ENCODE measurements around the gene NFKBIE.
A peak's percentile ranks its signal among the peaks of the same experiment; 100 is the strongest.

NFKBIE gene

DNA sequence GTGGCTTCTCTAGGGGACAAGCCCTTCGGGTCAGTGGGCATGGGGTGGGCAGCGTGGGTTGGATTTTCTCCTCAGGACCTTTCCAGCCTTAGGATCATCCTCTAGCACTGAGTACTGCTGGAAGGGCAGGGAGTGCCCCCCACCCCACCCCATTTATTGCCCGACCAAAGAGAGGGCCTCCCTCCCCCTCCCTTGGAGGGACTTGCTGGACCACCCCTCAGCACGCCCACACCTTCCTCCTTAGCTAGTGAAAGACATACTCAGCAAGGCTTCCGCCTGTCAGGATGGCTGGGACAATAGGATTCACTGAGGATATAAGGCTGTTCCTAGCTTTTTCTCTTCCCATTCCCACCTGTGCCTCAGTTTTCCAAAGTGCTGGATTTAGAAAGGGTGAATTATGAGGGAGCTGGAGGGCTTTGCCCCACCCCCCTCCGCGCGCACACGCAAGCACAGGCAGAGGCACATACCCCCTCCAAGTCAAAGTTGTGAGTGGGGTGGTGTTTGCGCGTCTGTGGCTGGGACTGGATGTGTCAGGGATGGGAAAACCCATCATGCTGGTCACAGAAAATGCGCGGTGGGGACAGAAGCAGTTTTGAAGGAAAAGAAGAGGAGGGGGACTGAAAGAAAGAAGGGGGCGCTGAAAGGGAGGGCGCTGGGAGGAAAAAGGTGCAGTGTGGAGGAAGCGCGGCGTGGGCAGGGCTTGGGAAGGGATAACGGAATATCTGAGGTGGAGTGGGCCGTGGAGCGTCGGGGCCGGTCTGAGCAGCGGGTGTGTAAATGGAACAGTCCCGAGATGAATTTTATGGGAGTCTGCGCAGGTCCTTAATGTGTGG, 42.6 kb downstream of the NFKBIE start:
- TF ChIP-seq, protein P1, sequence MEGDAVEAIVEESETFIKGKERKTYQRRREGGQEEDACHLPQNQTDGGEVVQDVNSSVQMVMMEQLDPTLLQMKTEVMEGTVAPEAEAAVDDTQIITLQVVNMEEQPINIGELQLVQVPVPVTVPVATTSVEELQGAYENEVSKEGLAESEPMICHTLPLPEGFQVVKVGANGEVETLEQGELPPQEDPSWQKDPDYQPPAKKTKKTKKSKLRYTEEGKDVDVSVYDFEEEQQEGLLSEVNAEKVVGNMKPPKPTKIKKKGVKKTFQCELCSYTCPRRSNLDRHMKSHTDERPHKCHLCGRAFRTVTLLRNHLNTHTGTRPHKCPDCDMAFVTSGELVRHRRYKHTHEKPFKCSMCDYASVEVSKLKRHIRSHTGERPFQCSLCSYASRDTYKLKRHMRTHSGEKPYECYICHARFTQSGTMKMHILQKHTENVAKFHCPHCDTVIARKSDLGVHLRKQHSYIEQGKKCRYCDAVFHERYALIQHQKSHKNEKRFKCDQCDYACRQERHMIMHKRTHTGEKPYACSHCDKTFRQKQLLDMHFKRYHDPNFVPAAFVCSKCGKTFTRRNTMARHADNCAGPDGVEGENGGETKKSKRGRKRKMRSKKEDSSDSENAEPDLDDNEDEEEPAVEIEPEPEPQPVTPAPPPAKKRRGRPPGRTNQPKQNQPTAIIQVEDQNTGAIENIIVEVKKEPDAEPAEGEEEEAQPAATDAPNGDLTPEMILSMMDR (IDR thresholded peaks at IDR 0.05; ENCODE audit: borderline replicate concordance, insufficient read depth, low read depth, low read length) = no peak
- peak overlapping the region; percentile 50 for H3K4me3 ChIP-seq (ENCODE audit: low read depth, low read length)

DNA sequence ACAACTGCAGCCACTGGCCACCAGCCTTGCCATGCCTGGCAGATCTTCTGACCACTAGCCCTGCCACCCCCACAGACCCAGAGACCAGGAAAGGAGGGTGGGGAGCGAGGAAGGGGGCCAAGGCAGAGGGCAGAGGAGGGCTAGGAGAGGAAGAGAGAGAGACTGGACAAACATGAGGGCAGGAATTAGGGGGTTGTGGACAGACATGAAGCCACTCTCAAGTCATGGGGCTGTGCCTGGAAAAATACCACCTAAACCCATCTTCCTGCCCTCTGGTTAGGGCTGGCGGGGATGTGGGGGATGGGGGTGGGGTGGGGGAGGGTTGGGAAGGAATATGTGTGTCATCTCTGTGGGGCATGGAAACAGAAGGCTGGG, 43.4 kb downstream of the NFKBIE start:
- no peak overlapping the region for H3K4me3 ChIP-seq (ENCODE audit: low read depth, low read length)
- TF ChIP-seq, protein P1 (IDR thresholded peaks at IDR 0.05; ENCODE audit: borderline replicate concordance, insufficient read depth, low read depth, low read length) = no peak

DNA sequence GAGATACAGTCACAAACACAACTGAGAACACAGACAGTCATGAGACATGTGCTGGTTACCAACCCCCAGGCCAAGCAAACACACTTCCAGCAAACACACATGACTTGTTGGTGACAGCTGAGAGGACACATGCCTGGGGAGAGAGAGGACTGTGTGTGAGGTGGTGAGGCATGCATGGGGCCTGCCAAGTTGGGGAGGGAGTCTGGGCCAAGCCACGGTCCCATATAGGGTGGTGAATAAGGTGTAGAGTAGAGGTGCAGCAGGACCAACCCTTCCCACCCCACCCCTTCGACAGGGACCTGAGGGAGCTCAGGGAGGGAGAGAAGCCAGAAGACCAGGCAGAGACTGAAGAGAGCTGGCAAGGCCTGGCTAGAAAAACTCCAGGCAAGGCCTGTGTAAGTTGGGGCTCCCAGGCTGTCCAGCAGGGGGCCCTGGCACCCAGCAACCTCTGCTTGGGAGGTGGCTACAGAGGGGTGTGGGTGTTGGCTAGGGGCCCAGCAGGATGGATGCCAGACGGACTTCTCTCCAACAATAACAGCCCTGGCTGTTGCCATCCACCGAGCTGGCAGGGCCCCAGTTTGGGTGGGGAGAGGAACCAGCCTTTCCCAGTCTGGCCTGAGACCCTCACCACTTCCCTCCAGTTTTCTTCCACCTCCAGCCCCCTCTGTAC, 43.9 kb downstream of the NFKBIE start:
- TF ChIP-seq, protein P1 (IDR thresholded peaks at IDR 0.05; ENCODE audit: borderline replicate concordance, insufficient read depth, low read depth, low read length) = peak; percentile 92
- no peak overlapping the region for H3K4me3 ChIP-seq (ENCODE audit: low read depth, low read length)

DNA sequence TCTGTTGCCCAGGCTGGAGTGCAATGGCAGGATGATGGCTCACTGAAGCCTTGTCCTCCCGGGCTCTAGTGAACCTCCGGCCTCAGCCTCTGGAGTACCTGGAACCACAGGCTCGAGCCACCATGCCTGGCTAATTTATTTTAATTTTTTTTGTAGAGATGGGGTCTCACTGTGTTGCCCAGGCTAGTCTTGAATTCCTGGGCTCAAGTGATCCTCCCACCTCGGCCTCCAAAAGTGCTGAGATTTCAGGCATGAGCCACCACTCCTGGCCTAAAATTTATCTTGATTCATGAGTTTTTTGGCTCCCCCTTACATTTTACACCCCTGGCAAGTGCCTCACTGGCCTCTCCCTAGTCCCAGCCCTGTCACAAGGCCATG, 44.4 kb downstream of the NFKBIE start:
- H3K4me3 ChIP-seq (ENCODE audit: low read depth, low read length) = no peak overlapping the region
- TF ChIP-seq, protein P1 (IDR thresholded peaks at IDR 0.05; ENCODE audit: borderline replicate concordance, insufficient read depth, low read depth, low read length) = no peak

DNA sequence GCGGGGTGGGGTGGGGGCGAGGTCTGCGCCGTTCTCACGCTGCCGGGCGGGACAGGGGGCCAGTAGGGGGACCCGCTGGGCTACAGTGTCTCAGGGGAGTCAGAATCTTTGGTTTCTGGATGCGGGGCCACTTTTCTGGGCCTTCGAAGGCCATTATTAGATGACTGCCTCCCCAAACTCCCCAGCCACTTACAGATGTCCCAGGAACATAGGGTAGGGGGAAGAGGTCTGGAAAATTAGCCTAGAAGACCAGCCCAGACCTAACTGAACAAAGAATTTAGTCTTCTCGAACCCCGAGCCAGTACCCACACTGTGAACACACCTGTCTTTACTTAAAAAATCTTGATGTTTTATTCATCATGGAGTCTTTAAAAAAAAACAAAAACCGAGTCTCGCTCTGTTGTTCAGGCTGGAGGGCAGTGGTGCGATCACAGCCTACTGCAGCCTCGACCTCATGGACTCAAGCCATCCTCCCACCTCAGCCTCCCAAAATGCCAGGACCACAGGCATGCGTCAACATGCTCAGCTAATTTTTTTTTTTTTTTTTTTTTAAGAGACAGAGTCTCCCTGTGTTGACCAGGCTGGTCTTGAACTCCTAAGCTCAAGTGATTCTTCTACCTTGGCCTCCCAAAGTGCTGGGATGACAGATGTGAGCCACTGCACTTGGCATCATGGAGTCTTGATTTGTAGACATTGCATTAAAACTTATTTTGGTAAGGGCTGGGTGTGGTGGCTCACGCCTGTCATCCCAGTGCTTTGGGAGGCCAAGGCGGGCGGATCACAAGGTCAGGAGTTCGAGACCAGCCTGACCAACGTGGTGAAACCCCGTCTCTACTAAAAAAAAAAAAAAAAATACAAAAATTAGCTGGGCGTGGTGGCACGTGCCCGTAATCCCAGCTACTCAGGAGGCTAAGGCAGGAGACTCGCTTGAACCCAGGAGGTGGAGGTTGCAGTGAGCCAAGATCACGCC, 45.3 kb downstream of the NFKBIE start:
- TF ChIP-seq, protein P1 (IDR thresholded peaks at IDR 0.05; ENCODE audit: borderline replicate concordance, insufficient read depth, low read depth, low read length) = no peak
- H3K4me3 ChIP-seq (ENCODE audit: low read depth, low read length) = no peak overlapping the region

DNA sequence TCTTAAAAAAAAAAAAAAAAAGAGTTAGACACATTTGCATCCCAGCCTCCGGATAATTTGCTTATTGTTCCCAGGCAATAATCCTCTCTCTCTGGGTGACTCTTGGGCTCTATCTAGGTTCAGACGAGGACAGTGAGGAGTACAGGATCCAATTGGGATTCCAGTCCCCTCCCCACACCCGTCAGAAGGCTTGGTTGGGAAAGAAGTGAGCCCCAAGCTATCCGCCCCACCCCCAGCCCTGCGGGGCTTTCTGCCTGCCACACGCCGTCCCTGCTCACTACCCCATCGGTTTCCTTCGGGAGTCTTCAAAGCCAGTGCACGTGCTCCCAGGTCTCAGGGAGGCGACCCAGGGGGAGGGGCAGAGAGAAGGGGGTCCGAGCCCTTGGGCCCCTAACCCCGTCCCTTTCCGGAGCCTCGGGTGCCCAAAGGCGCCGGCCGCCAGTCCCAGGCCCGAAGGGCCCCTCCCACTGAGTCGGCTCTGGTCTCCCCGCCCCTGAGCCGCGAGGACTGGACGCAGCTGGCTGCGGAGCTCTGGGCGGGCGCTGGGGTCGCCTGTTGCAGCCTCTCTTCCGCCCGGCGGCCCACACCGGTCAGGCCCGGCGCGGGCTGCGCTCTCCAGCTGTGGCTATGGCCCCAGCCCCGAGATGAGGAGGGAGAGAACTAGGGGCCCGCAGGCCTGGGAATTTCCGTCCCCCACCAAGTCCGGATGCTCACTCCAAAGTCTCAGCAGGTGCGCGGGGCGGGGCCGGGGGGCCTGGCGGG, 46.1 kb downstream of the NFKBIE start:
- H3K4me3 ChIP-seq (ENCODE audit: low read depth, low read length) = peak overlapping the region; percentile 22
- TF ChIP-seq, protein P1 (IDR thresholded peaks at IDR 0.05; ENCODE audit: borderline replicate concordance, insufficient read depth, low read depth, low read length) = no peak

All from GM12875 (cell line).